ENCODE results near the gene KCTD4.

KCTD4 gene

DNA sequence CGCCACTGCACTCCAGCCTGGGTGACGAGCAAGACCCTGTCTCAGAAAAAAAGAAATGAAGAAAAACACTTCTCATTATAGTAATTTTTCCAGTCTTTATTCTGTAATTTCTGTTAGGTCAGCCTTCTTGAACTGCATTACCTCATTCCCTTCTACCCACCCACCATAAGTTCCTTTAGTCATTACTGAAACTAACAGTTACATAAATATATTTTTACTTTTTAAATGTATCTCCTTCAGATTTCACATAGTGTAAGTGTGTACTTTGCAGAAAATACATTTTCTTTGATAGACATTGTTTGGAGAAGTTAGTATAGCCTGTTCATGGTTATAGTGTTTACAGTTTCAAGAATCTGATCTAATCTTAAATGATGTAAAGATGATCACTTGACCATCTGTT lies 31.7 kb upstream of the KCTD4 start:
- Histone ChIP-seq H3K9me3 (ENCODE audit: control insufficient read depth, insufficient read depth, low read depth, low read length) (no peaks in the 10 kb centered on the region), H3K4me3 (ENCODE audit: low read depth, low read length) (no peak overlapping the region), H3K27ac (ENCODE audit: extremely low read depth, low read depth, low read length) (no peak overlapping the region), H3K36me3 (ENCODE audit: control insufficient read depth in 2 of 2, insufficient read depth in 1 of 2, low read length in 2 of 2) (no peaks in the 10 kb centered on the region), H3K4me1 (ENCODE audit: control insufficient read depth, insufficient read depth, low read length) (no peaks in the 10 kb centered on the region; the same call in 1 of the 2 replicates)
- ChIA-PET POLR2A (no interaction called here), CTCF (no interaction called here)
- TF ChIP-seq, protein P1, sequence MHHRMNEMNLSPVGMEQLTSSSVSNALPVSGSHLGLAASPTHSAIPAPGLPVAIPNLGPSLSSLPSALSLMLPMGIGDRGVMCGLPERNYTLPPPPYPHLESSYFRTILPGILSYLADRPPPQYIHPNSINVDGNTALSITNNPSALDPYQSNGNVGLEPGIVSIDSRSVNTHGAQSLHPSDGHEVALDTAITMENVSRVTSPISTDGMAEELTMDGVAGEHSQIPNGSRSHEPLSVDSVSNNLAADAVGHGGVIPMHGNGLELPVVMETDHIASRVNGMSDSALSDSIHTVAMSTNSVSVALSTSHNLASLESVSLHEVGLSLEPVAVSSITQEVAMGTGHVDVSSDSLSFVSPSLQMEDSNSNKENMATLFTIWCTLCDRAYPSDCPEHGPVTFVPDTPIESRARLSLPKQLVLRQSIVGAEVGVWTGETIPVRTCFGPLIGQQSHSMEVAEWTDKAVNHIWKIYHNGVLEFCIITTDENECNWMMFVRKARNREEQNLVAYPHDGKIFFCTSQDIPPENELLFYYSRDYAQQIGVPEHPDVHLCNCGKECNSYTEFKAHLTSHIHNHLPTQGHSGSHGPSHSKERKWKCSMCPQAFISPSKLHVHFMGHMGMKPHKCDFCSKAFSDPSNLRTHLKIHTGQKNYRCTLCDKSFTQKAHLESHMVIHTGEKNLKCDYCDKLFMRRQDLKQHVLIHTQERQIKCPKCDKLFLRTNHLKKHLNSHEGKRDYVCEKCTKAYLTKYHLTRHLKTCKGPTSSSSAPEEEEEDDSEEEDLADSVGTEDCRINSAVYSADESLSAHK (tag by site-specific recombination; IDR thresholded peaks at IDR 0.05), result no peak
- TF ChIP-seq, protein P2, sequence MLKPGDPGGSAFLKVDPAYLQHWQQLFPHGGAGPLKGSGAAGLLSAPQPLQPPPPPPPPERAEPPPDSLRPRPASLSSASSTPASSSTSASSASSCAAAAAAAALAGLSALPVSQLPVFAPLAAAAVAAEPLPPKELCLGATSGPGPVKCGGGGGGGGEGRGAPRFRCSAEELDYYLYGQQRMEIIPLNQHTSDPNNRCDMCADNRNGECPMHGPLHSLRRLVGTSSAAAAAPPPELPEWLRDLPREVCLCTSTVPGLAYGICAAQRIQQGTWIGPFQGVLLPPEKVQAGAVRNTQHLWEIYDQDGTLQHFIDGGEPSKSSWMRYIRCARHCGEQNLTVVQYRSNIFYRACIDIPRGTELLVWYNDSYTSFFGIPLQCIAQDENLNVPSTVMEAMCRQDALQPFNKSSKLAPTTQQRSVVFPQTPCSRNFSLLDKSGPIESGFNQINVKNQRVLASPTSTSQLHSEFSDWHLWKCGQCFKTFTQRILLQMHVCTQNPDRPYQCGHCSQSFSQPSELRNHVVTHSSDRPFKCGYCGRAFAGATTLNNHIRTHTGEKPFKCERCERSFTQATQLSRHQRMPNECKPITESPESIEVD (tag by site-specific recombination; IDR thresholded peaks at IDR 0.05), result 0 out of 2 replicates have a peak, but pooled peaks have one; percentile 55
- TF ChIP-seq, protein P3, sequence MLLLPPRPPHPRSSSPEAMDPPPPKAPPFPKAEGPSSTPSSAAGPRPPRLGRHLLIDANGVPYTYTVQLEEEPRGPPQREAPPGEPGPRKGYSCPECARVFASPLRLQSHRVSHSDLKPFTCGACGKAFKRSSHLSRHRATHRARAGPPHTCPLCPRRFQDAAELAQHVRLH (tag by site-specific recombination; IDR thresholded peaks at IDR 0.05), result no peak

DNA sequence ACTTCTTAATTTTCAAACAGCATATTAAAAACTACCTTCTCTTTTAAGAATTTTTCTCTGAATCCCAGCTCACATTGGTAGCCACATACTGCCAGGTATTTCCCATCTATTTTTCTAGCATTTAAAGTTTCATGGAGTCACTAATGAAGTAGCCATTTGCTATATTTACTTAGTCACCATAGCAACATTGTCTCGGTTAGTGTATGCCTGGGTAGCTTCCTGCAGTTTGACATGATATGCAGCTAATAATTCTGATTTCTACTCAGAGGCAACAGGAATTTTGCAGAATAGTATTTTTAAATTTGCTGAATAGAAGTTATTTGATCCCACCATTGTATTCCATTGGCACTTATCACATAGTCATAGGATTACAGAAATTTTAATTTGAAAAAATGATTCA lies 30.9 kb upstream of the KCTD4 start:
- Histone ChIP-seq H3K9me3 (ENCODE audit: control insufficient read depth, insufficient read depth, low read depth, low read length) (no peaks in the 10 kb centered on the region), H3K36me3 (ENCODE audit: control insufficient read depth in 2 of 2, insufficient read depth in 1 of 2, low read length in 2 of 2) (no peaks in the 10 kb centered on the region), H3K27ac (ENCODE audit: extremely low read depth, low read depth, low read length) (no peak overlapping the region), H3K4me1 (ENCODE audit: control insufficient read depth, insufficient read depth, low read length) (no peaks in the 10 kb centered on the region; the same call in 1 of the 2 replicates), H3K4me3 (ENCODE audit: low read depth, low read length) (no peak overlapping the region)
- TF ChIP-seq ZNF626 (tag by site-specific recombination; IDR thresholded peaks at IDR 0.05) (no peak), ZNF24 (tag by site-specific recombination; IDR thresholded peaks at IDR 0.05) (no peak), ZNF423 (tag by site-specific recombination; IDR thresholded peaks at IDR 0.05) (no peak), ZBTB20 (tag by site-specific recombination; IDR thresholded peaks at IDR 0.05) (no peak), ZNF549 (tag by site-specific recombination; IDR thresholded peaks at IDR 0.05) (no peak), ZBTB1 (tag by site-specific recombination; IDR thresholded peaks at IDR 0.05) (no peak), IKZF3 (tag by site-specific recombination; IDR thresholded peaks at IDR 0.05) (no peak), KLF8 (tag by site-specific recombination; IDR thresholded peaks at IDR 0.05) (no peak), ZNF658 (tag by site-specific recombination; IDR thresholded peaks at IDR 0.05) (no peak)
- TF ChIP-seq, protein P2 (tag by site-specific recombination; IDR thresholded peaks at IDR 0.05), result peak; percentile 46; the same call in 1 of the 2 replicates
- TF ChIP-seq, protein P4, sequence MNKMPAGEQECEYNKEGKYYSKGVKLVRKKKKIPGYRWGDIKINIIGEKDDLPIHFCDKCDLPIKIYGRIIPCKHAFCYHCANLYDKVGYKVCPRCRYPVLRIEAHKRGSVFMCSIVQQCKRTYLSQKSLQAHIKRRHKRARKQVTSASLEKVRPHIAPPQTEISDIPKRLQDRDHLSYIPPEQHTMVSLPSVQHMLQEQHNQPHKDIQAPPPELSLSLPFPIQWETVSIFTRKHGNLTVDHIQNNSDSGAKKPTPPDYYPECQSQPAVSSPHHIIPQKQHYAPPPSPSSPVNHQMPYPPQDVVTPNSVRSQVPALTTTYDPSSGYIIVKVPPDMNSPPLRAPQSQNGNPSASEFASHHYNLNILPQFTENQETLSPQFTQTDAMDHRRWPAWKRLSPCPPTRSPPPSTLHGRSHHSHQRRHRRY (tag by site-specific recombination; IDR thresholded peaks at IDR 0.05), result no peak
- TF ChIP-seq, protein P5, sequence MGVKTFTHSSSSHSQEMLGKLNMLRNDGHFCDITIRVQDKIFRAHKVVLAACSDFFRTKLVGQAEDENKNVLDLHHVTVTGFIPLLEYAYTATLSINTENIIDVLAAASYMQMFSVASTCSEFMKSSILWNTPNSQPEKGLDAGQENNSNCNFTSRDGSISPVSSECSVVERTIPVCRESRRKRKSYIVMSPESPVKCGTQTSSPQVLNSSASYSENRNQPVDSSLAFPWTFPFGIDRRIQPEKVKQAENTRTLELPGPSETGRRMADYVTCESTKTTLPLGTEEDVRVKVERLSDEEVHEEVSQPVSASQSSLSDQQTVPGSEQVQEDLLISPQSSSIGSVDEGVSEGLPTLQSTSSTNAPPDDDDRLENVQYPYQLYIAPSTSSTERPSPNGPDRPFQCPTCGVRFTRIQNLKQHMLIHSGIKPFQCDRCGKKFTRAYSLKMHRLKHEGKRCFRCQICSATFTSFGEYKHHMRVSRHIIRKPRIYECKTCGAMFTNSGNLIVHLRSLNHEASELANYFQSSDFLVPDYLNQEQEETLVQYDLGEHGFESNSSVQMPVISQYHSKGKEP (tag by site-specific recombination; IDR thresholded peaks at IDR 0.05), result peak; percentile 29; the same call in 1 of the 2 replicates
- POLR2A ChIA-PET, result interaction anchor here (1.5 kb wide), 1 partner anchor 9 kb away, joined by 5 read pairs; no protein-coding TSS in a partner anchor
- CTCF ChIA-PET, result no interaction called here
